Aorta (tissue), 5 donors: ENCODE measurements around the gene ARHGAP36. TPM values are rescaled to one million over a fixed set of nuclear protein-coding genes. Genes with fewer than 3 reads are reported as not detected.
A peak's percentile ranks its signal among the peaks of the same experiment; 100 is the strongest.

Experiments
- ATAC-seq: fragments of 200-7000 bp; cut with Tn5 transposase; one replicate; pipeline ENCODE4 v1.9.1; 2022; ENCODE audit warnings: moderate library complexity; ENCODE audit not compliant: low FRiP score
- DNase-seq, 2 donors: peaks; one replicate each; pipeline ENCODE4 v3.0.0-alpha.2; 2020
- H3K27ac ChIP-seq, 2 donors: one replicate each; pipeline ENCODE4 v1.5.1; 2013; ENCODE audit warnings: low read length in 2 of 2, mild to moderate bottlenecking in 2 of 2, moderate library complexity in 2 of 2, control low read depth in 1 of 2, inconsistent platforms in 1 of 2, low read depth in 1 of 2
- H3K27me3 ChIP-seq, 2 donors: one replicate each; pipeline ENCODE4 v1.6.1; 2013; ENCODE audit warnings: control low read depth in 1 of 2, low read length in 1 of 2, mild to moderate bottlenecking in 1 of 2, moderate library complexity in 1 of 2; ENCODE audit not compliant: insufficient read depth in 2 of 2, control insufficient read depth in 1 of 2
- H3K36me3 ChIP-seq, 2 donors: one replicate each; pipeline ENCODE4 v1.6.1; 2013; ENCODE audit warnings: control low read depth in 1 of 2, low read length in 1 of 2, mild to moderate bottlenecking in 1 of 2; ENCODE audit not compliant: insufficient read depth in 2 of 2, control insufficient read depth in 1 of 2
- H3K4me1 ChIP-seq, 2 donors: one replicate each; pipeline ENCODE4 v1.6.1; 2013; ENCODE audit warnings: low read length in 2 of 2, control low read depth in 1 of 2, mild to moderate bottlenecking in 1 of 2, moderate library complexity in 1 of 2; ENCODE audit not compliant: insufficient read depth in 2 of 2, control insufficient read depth in 1 of 2
- H3K4me3 ChIP-seq, 2 donors: one replicate each; pipeline ENCODE4 v1.5.1; 2013; ENCODE audit warnings: low read length in 2 of 2, control low read depth in 1 of 2, mild to moderate bottlenecking in 1 of 2
- H3K9me3 ChIP-seq: one replicate; pipeline ENCODE4 v1.6.1; 2013; ENCODE audit warnings: mild to moderate bottlenecking, low read length; ENCODE audit not compliant: control insufficient read depth
- WGBS, 2 donors: extraction: QIAGEN DNeasy Blood & Tissue Kit; methylation state at CpG; one replicate each; pipeline ENCODE4 v1.1.7; 2013; 5-methylcytosine and 5-hydroxymethylcytosine counted together
- intact Hi-C, 2 donors: fragments of 100-400 bp; cut with DNase I; formaldehyde crosslinking; loops; one replicate each; pipeline versions ENCODE4 v1.14.2 to v1.15.0; 2022
- polyA plus RNA-seq, 2 donors: library from polyadenylated mRNA; stranded (reverse); fragments of 200-250 nt; gene quantifications; one replicate each; pipeline ENCODE4 v1.2.3, GENCODE V29; 2013
- total RNA-seq, 2 donors: library from RNA; stranded (reverse); fragmentation: NEBNext Ultra II Directional; extraction: Animal tissue kit (Norgen Biotek cat#: 25700); gene quantifications; one replicate each; pipeline ENCODE4 v1.2.1, GENCODE V29; 2021
- donor health status: healthy with polysubstance abuse.
- donor health status: Bipolar disorder and iron deficiency.
- donor health status: DM: no; HTN: no; CAD: no.
- donor health status: DM: no; HTN: no; CAD: no.
- donor health status: DM: yes; HTN: yes; CAD: no.

ARHGAP36 gene
- total and polyA plus RNA-seq, 4 donors = not detected

GRCh38 chrX:131047180-131047579, 11.0 kb upstream of the ARHGAP36 start:
- intact Hi-C loops = no loop called here
- H3K27ac ChIP-seq = no peak overlapping the region
- H3K4me1 ChIP-seq = no peaks in the 10 kb centered on the region
- no peaks in the 10 kb centered on the region for H3K27me3 ChIP-seq
- 55 to 58% methylated on average over 9 of the region's 9 CpGs for WGBS, 2 donors
- no peak for DNase-seq
- no peak for ATAC-seq
- H3K36me3 ChIP-seq = no peaks in the 10 kb centered on the region
- no peaks in the 10 kb centered on the region for H3K9me3 ChIP-seq
- no peak overlapping the region for H3K4me3 ChIP-seq

DNA sequence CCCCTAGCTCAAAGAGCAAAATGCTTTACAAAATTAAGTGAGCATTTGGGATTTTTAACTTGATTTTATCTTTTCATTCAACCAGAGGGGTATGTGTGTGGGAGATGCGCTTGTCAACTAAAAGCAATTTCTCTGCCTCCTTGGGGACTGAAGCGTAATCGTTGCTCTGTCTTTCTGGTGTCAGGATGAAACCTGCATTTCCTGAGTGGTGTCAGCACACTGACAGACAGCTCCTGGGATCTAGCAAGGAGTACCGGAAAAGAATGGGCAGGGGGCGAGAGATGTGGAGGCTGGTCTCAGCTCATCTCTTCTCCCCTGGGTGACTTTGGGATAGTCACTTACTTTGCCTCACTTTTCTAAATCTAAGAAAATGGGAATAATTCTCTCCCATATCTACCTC, 5.1 kb upstream of the ARHGAP36 start:
- WGBS, 2 donors = 78 to 82% methylated on average over 5 of the region's 5 CpGs
- intact Hi-C loops = no loop called here
- H3K4me1 ChIP-seq = no peaks in the 10 kb centered on the region

DNA sequence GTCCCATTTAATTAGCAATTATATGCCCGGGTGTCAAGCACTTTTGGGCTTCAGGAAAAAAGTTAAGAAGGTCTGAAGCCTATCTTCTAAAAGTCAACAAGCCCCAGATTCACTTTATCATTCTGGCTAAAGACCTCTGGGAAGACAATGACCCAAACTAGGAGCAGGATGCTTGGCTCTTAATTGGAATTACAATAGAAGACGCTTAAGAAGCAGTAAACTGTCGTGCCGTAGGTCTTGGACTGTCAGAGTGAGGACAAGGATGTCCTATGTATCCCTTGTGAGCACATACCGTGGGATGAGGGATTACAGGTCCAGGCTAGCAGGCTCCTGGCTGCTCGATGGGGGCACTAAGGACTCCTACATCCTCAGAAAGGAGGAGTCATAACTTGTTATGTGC, 3.2 kb upstream of the ARHGAP36 start:
- H3K9me3 ChIP-seq = no peaks in the 10 kb centered on the region
- no peak overlapping the region for H3K4me3 ChIP-seq
- H3K4me1 ChIP-seq = no peaks in the 10 kb centered on the region
- H3K27ac ChIP-seq = no peak overlapping the region
- WGBS, 2 donors = 55 to 75% methylated on average over 6 of the region's 6 CpGs
- ATAC-seq (no peak), DNase-seq (no peak)
- intact Hi-C loops = no loop called here
- H3K36me3 ChIP-seq = no peaks in the 10 kb centered on the region
- no peaks in the 10 kb centered on the region for H3K27me3 ChIP-seq

More for the DNA sequence above, 5.1 kb upstream of the ARHGAP36 start:
- Histone ChIP-seq H3K4me3 (no peak overlapping the region), H3K36me3 (no peaks in the 10 kb centered on the region), H3K9me3 (no peaks in the 10 kb centered on the region), H3K27me3 (no peaks in the 10 kb centered on the region), H3K27ac (no peak overlapping the region)
- ATAC-seq = no peak
- no peak for DNase-seq

GRCh38 chrX:131057706-131058105, 440 bp upstream of the ARHGAP36 start:
- Histone ChIP-seq H3K36me3 (no peaks in the 10 kb centered on the region), H3K4me1 (no peaks in the 10 kb centered on the region), H3K9me3 (no peaks in the 10 kb centered on the region), H3K27me3 (no peaks in the 10 kb centered on the region), H3K4me3 (no peak overlapping the region), H3K27ac (no peak overlapping the region)
- 36 to 59% methylated on average over 9 of the region's 9 CpGs for WGBS, 2 donors
- DNase-seq (no peak), ATAC-seq (peak; percentile 28)
- intact Hi-C loops = no loop called here

DNA sequence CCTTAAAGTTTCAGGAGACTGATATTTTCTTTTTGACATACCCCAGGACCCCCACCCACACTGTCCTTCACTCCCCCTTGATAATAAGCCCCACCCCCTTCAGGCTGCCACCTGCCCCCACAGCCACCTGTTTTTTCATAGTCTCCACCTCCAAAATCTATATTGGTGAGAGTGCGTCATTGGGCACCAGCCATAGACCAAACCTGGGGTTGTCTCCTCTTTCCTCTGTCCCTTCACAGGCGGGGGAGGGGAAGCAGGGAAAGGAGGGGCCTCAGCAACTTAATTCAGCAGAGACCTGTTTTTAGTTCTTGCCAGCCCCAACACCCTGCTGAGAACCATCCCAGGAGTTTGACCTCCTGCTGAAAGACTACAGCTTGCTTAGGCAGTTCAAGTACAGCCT, 1.1 kb downstream of the ARHGAP36 start:
- no peak for ATAC-seq
- Histone ChIP-seq H3K36me3 (no peaks in the 10 kb centered on the region), H3K27ac (no peak overlapping the region), H3K4me1 (no peaks in the 10 kb centered on the region), H3K9me3 (no peaks in the 10 kb centered on the region), H3K4me3 (no peak overlapping the region), H3K27me3 (no peaks in the 10 kb centered on the region)
- 66 to 90% methylated on average over 2 of the region's 2 CpGs for WGBS, 2 donors
- intact Hi-C loops = no loop called here
- no peak for DNase-seq

GRCh38 chrX:131060147-131060546, 2.0 kb downstream of the ARHGAP36 start:
- no peak overlapping the region for H3K27ac ChIP-seq
- H3K36me3 ChIP-seq = no peaks in the 10 kb centered on the region
- WGBS, 2 donors = 79 to 95% methylated on average over 3 of the region's 3 CpGs
- no peak overlapping the region for H3K4me3 ChIP-seq
- H3K27me3 ChIP-seq = no peaks in the 10 kb centered on the region
- ATAC-seq (no peak), DNase-seq (no peak)
- no peaks in the 10 kb centered on the region for H3K9me3 ChIP-seq
- intact Hi-C loops = no loop called here
- H3K4me1 ChIP-seq = no peaks in the 10 kb centered on the region

DNA sequence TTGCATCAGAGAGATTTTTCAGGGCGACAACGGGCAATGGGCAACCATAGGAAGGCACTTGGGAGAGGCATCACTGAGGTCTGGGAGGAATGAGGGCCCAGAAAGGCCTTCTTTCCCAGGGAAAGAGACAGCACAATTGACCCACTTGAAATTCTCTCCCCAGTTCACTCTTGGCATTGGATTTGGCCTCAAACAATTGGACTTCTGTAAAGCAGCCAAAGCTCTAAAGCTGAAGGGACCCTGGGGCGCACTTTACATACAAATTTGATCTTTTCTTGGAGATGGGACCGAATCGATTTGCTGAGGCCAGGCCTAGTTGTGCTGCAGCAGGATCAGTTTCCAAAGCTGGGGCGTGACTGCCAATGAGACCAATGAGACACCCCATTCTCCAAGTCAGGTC, 3.2 kb downstream of the ARHGAP36 start:
- H3K36me3 ChIP-seq = no peaks in the 10 kb centered on the region
- H3K27me3 ChIP-seq = no peaks in the 10 kb centered on the region
- no peak overlapping the region for H3K4me3 ChIP-seq
- H3K27ac ChIP-seq = no peak overlapping the region
- no peaks in the 10 kb centered on the region for H3K9me3 ChIP-seq
- DNase-seq = no peak
- 83 to 93% methylated on average over 6 of the region's 6 CpGs for WGBS, 2 donors
- H3K4me1 ChIP-seq = no peaks in the 10 kb centered on the region
- intact Hi-C loops = no loop called here
- no peak for ATAC-seq

DNA sequence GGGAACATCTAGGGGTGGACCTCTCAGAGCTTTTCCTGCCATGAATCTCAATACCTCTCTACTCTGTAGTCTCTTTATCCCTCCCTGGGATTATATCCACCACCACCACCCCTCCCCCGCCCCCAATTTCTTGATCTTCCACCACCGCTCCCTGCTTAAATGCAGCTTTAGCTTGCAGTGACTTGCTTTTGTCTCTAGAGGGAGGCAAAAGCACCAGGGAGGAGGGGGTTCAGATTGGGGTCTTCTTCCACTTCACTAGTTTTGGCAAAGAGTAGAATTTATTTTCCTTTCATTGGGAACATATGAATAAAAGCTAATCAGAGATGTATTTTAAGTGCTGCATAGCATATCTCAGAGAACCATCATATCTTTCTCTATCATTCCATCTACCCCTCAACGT, 5.5 kb downstream of the ARHGAP36 start:
- H3K27ac ChIP-seq = no peak overlapping the region
- no peaks in the 10 kb centered on the region for H3K4me1 ChIP-seq
- DNase-seq = no peak
- no peaks in the 10 kb centered on the region for H3K27me3 ChIP-seq
- H3K9me3 ChIP-seq = no peaks in the 10 kb centered on the region
- 28 to 39% methylated on average over 3 of the region's 3 CpGs for WGBS, 2 donors
- ATAC-seq = no peak
- H3K4me3 ChIP-seq = no peak overlapping the region
- intact Hi-C loops = no loop called here
- no peaks in the 10 kb centered on the region for H3K36me3 ChIP-seq

GRCh38 chrX:131066237-131066636, 8.1 kb downstream of the ARHGAP36 start:
- no peaks in the 10 kb centered on the region for H3K27me3 ChIP-seq
- intact Hi-C loops = no loop called here

More at GRCh38 chrX:131066237-131066636, 8.1 kb downstream of the ARHGAP36 start:
- no peaks in the 10 kb centered on the region for H3K4me1 ChIP-seq
- H3K9me3 ChIP-seq = no peaks in the 10 kb centered on the region
- H3K36me3 ChIP-seq = no peaks in the 10 kb centered on the region
- WGBS, 2 donors = 43 to 44% methylated on average over 3 of the region's 3 CpGs
- no peak for DNase-seq
- no peak overlapping the region for H3K27ac ChIP-seq
- H3K4me3 ChIP-seq = no peak overlapping the region
- no peak for ATAC-seq
